ENCODE data around the gene RNU5B-1. TPM values are rescaled to one million over a fixed set of nuclear protein-coding genes. Genes with fewer than 3 reads are reported as not detected.
"Not testable (repeated sequence)": the region's sequence is repeated elsewhere in the genome, so short reads cannot be mapped to it uniquely, and the experiment has no call there.

The RNU5B-1 gene
- total RNA-seq, 3 donors from 2014 or later (not counting 1 experiment from before 2014, with no cell fraction given): 15.0 TPM; not detected in 2

GRCh38 chr15:65346856-65347598 is 42.5 kb downstream of the RNU5B-1 start:
- H3K27ac ChIP-seq (ENCODE audit: low read length): no peak overlapping the region
- Mint-ChIP-seq H3K27ac (no peak overlapping the region), H3K4me1 (no peaks in the 10 kb centered on the region), H3K9me3 (no peaks in the 10 kb centered on the region), H3K4me3 (no peak overlapping the region), H3K27me3 (ENCODE audit: low read depth in 2 of 2) (peaks cover 10 to 17% of the 10 kb centered on the region in 2 donors), H3K36me3 (no peaks in the 10 kb centered on the region)
- WGBS (ENCODE audit: insufficient coverage): 56% methylated on average over 5 of the region's 6 CpGs
- H3K36me3 ChIP-seq (ENCODE audit: control insufficient read depth, insufficient read depth, low read length): no peaks in the 10 kb centered on the region
- TF ChIP-seq CTCF (IDR thresholded peaks at IDR 0.05): no peak
- H3K4me3 ChIP-seq (ENCODE audit: low read length): no peak overlapping the region
- H3K9me3 ChIP-seq (ENCODE audit: control insufficient read depth, insufficient read depth, low read length): no peaks in the 10 kb centered on the region
- no peaks in the 10 kb centered on the region for H3K27me3 ChIP-seq (ENCODE audit: control insufficient read depth, insufficient read depth, low read length)
- no peak for DNase-seq
- H3K4me1 ChIP-seq (ENCODE audit: control insufficient read depth, insufficient read depth, low read length): no peaks in the 10 kb centered on the region
- intact Hi-C loops (cut with micrococcal nuclease): no loop called here
- ATAC-seq: no peak

GRCh38 chr15:65347756-65348155 is 43.3 kb downstream of the RNU5B-1 start:
- H3K36me3 ChIP-seq (ENCODE audit: control insufficient read depth, insufficient read depth, low read length); ATAC-seq; H3K4me3 Mint-ChIP-seq; H3K9me3 ChIP-seq (ENCODE audit: control insufficient read depth, insufficient read depth, low read length); H3K4me1 ChIP-seq (ENCODE audit: control insufficient read depth, insufficient read depth, low read length); H3K4me1 Mint-ChIP-seq; DNase-seq; H3K36me3 Mint-ChIP-seq; H3K9me3 Mint-ChIP-seq; H3K4me3 ChIP-seq (ENCODE audit: low read length); intact Hi-C loops (cut with micrococcal nuclease); H3K27me3 ChIP-seq (ENCODE audit: control insufficient read depth, insufficient read depth, low read length); H3K27ac Mint-ChIP-seq; H3K27ac ChIP-seq (ENCODE audit: low read length): not testable (repeated sequence)
- WGBS (ENCODE audit: insufficient coverage): 87% methylated on average over 8 of the region's 8 CpGs
- peaks cover 7 to 24% of the 10 kb centered on the region in 2 donors for H3K27me3 Mint-ChIP-seq (ENCODE audit: low read depth in 2 of 2)

GRCh38 chr15:65349338-65349737 is 44.9 kb downstream of the RNU5B-1 start:
- Mint-ChIP-seq H3K4me1 (no peaks in the 10 kb centered on the region), H3K9me3 (no peaks in the 10 kb centered on the region), H3K27ac (no peak overlapping the region), H3K27me3 (ENCODE audit: low read depth in 2 of 2) (peaks cover 14 to 38% of the 10 kb centered on the region in 2 donors), H3K36me3 (no peaks in the 10 kb centered on the region), H3K4me3 (no peak overlapping the region)
- no peak for TF ChIP-seq CTCF (IDR thresholded peaks at IDR 0.05)
- intact Hi-C loops (cut with micrococcal nuclease): no loop called here
- no peak for DNase-seq
- Histone ChIP-seq H3K27ac (ENCODE audit: low read length) (no peak overlapping the region), H3K9me3 (ENCODE audit: control insufficient read depth, insufficient read depth, low read length) (no peaks in the 10 kb centered on the region), H3K36me3 (ENCODE audit: control insufficient read depth, insufficient read depth, low read length) (no peaks in the 10 kb centered on the region), H3K27me3 (ENCODE audit: control insufficient read depth, insufficient read depth, low read length) (peaks cover 3% of the 10 kb centered on the region), H3K4me1 (ENCODE audit: control insufficient read depth, insufficient read depth, low read length) (no peaks in the 10 kb centered on the region), H3K4me3 (ENCODE audit: low read length) (no peak overlapping the region)
- ATAC-seq: no peak
- WGBS (ENCODE audit: insufficient coverage): 81% methylated on average over 8 of the region's 8 CpGs

GRCh38 chr15:65351972-65352371 is 47.5 kb downstream of the RNU5B-1 start:
- 70% methylated on average over 1 of the region's 1 CpG for WGBS (ENCODE audit: insufficient coverage)
- H3K27ac ChIP-seq (ENCODE audit: low read length); H3K9me3 Mint-ChIP-seq; H3K27ac Mint-ChIP-seq; intact Hi-C loops (cut with micrococcal nuclease); H3K4me1 Mint-ChIP-seq; DNase-seq; H3K36me3 Mint-ChIP-seq; H3K4me3 Mint-ChIP-seq; ATAC-seq; H3K36me3 ChIP-seq (ENCODE audit: control insufficient read depth, insufficient read depth, low read length); H3K4me3 ChIP-seq (ENCODE audit: low read length); H3K4me1 ChIP-seq (ENCODE audit: control insufficient read depth, insufficient read depth, low read length); H3K9me3 ChIP-seq (ENCODE audit: control insufficient read depth, insufficient read depth, low read length): not testable (repeated sequence)
- H3K27me3 Mint-ChIP-seq (ENCODE audit: low read depth in 2 of 2): peaks cover 25 to 57% of the 10 kb centered on the region in 2 donors
- peaks cover 12% of the 10 kb centered on the region for H3K27me3 ChIP-seq (ENCODE audit: control insufficient read depth, insufficient read depth, low read length)

Other genes starting within 250 kb of the RNU5B-1 start
- not detected for gene RASL12, start 236.7 kb upstream of the RNU5B-1 start, total RNA-seq
- gene KBTBD13, start 227.9 kb upstream of the RNU5B-1 start, total RNA-seq: not detected
- 1 to 10 TPM; 4.3 to 8.0 (median 7.5) TPM for gene UBAP1L, start 189.5 kb upstream of the RNU5B-1 start, total RNA-seq
- 10 to 100 TPM; 19.1 to 33.9 (median 26.7) TPM for gene PDCD7, start 170.9 kb upstream of the RNU5B-1 start, total RNA-seq
- 10 to 100 TPM; 35.4 to 39.9 (median 38.2) TPM for gene CLPX, start 119.3 kb upstream of the RNU5B-1 start, total RNA-seq
- gene CILP, start 93.2 kb upstream of the RNU5B-1 start, total RNA-seq: under 1 TPM; 0.24 to 0.61 (median 0.35) TPM
- gene PARP16, start 17.8 kb upstream of the RNU5B-1 start, total RNA-seq: 10 to 100 TPM; 11.7 to 19.3 (median 16.4) TPM
- not detected for gene RNU5A-1, start 8.6 kb upstream of the RNU5B-1 start, total RNA-seq
- not detected for gene IGDCC3, start 73.3 kb downstream of the RNU5B-1 start, total RNA-seq
- under 1 TPM; 0.07 to 0.25 (median 0.09) TPM for gene IGDCC4, start 118.3 kb downstream of the RNU5B-1 start, total RNA-seq
- gene DPP8, start 213.0 kb downstream of the RNU5B-1 start, total RNA-seq: 10 to 100 TPM; 51.7 to 64.8 (median 62.4) TPM
- 10 to 100 TPM; 13.5 to 24.7 (median 15.1) TPM for gene HACD3, start 225.8 kb downstream of the RNU5B-1 start, total RNA-seq